Tibial nerve (tissue), 3 donors: ENCODE data around the gene MAP3K1.

ENCODE experiments used
- POLR2A ChIP-seq, 2 donors: fragments of 450-650 bp; IDR thresholded peaks; one replicate each; pipeline ENCODE4 v1.6.1; 2017; ENCODE audit warnings: antibody characterized with exemption in 2 of 2, mild to moderate bottlenecking in 2 of 2, moderate library complexity in 2 of 2
- TF ChIP-seq, protein P1 (sequence below), 5 experiments: fragments of 200-600 bp in 3 of 5; fragments of 450-650 bp in 2 of 5; sonication (generic) in 3 of 5; IDR thresholded peaks; one replicate each; pipeline ENCODE4 v1.5.1; 2016 to 2019; ENCODE audit warnings: antibody characterized with exemption in 5 of 5, mild to moderate bottlenecking in 3 of 5, moderate library complexity in 2 of 5

GRCh38 chr5:56876327-56876726, 61.0 kb downstream of the MAP3K1 start:
- TF ChIP-seq, protein P1, sequence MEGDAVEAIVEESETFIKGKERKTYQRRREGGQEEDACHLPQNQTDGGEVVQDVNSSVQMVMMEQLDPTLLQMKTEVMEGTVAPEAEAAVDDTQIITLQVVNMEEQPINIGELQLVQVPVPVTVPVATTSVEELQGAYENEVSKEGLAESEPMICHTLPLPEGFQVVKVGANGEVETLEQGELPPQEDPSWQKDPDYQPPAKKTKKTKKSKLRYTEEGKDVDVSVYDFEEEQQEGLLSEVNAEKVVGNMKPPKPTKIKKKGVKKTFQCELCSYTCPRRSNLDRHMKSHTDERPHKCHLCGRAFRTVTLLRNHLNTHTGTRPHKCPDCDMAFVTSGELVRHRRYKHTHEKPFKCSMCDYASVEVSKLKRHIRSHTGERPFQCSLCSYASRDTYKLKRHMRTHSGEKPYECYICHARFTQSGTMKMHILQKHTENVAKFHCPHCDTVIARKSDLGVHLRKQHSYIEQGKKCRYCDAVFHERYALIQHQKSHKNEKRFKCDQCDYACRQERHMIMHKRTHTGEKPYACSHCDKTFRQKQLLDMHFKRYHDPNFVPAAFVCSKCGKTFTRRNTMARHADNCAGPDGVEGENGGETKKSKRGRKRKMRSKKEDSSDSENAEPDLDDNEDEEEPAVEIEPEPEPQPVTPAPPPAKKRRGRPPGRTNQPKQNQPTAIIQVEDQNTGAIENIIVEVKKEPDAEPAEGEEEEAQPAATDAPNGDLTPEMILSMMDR (IDR thresholded peaks at IDR 0.05): no peak
- TF ChIP-seq POLR2A (IDR thresholded peaks at IDR 0.05): no peak
